Loucy (cell line): ENCODE results near the gene SGIP1.
A peak's percentile ranks its signal among the peaks of the same experiment; 100 is the strongest.

Experiments used
- H2AFZ ChIP-seq: fragments of 200-600 bp; sonication (generic); 2 replicates; pipeline ENCODE4 v1.6.0; 2016; ENCODE audit warnings: antibody characterized with exemption, mild to moderate bottlenecking, low read length, moderate library complexity
- H3F3A ChIP-seq: fragments of 200-600 bp; 2 replicates; pipeline ENCODE4 v1.6.0; 2016; ENCODE audit warnings: antibody characterized with exemption, low read depth, mild to moderate bottlenecking
- H3K27me3 ChIP-seq: fragments of 200-600 bp; sonication (generic); 2 replicates; pipeline ENCODE4 v1.6.1; 2014; ENCODE audit warnings: low read length, mild to moderate bottlenecking; ENCODE audit not compliant: insufficient read depth, poor library complexity, severe bottlenecking
- H3K36me3 ChIP-seq: fragments of 200-600 bp; sonication (generic); 2 replicates; pipeline ENCODE4 v1.6.1; 2016; ENCODE audit warnings: low read length; ENCODE audit not compliant: insufficient read depth
- H3K4me1 ChIP-seq: fragments of 200-600 bp; sonication (generic); 2 replicates; pipeline ENCODE4 v1.5.1; 2014; ENCODE audit warnings: low read length, mild to moderate bottlenecking; ENCODE audit not compliant: insufficient read depth, poor library complexity, severe bottlenecking
- H3K4me2 ChIP-seq: fragments of 200-600 bp; sonication (generic); 2 replicates; pipeline ENCODE4 v1.6.0; 2014; ENCODE audit warnings: antibody characterized with exemption, low read length, low read depth, mild to moderate bottlenecking; ENCODE audit not compliant: poor library complexity, severe bottlenecking
- H3K4me3 ChIP-seq: fragments of 200-600 bp; sonication (generic); 2 replicates; pipeline ENCODE4 v1.5.1; 2014; ENCODE audit warnings: low read length, mild to moderate bottlenecking, mixed read lengths; ENCODE audit not compliant: poor library complexity, severe bottlenecking
- H3K79me2 ChIP-seq: fragments of 200-600 bp; sonication (generic); 2 replicates; pipeline ENCODE4 v1.6.1; 2014; ENCODE audit warnings: low read length; ENCODE audit not compliant: insufficient read depth
- H3K9ac ChIP-seq: fragments of 200-600 bp; sonication (generic); 2 replicates; pipeline ENCODE4 v1.6.0; 2014; ENCODE audit warnings: mild to moderate bottlenecking, low read depth, low read length, moderate library complexity; ENCODE audit not compliant: poor library complexity, severe bottlenecking
- H3K9me2 ChIP-seq: fragments of 200-600 bp; sonication (generic); replicated peaks from 2 replicates; pipeline ENCODE4 v1.6.1; 2016; ENCODE audit warnings: low read depth, low read length, mixed read lengths
- H3K9me3 ChIP-seq: fragments of 200-600 bp; sonication (generic); 2 replicates; pipeline ENCODE4 v1.6.1; 2014; ENCODE audit warnings: mild to moderate bottlenecking, antibody characterized with exemption, low read length, low read depth; ENCODE audit not compliant: insufficient read depth
- H4K20me1 ChIP-seq: fragments of 200-600 bp; sonication (generic); 2 replicates; pipeline ENCODE4 v1.6.0; 2014; ENCODE audit warnings: antibody characterized with exemption, low read length, mild to moderate bottlenecking; ENCODE audit not compliant: insufficient read depth, poor library complexity, severe bottlenecking
- CTCF ChIP-seq: fragments of 200-600 bp; sonication (generic); conservative IDR thresholded peaks from 2 replicates; pipeline ENCODE4 v1.5.1; 2014; ENCODE audit warnings: mild to moderate bottlenecking, antibody characterized with exemption, low read length
- EZH2phosphoT487 ChIP-seq: fragments of 200-600 bp; IDR thresholded peaks from 2 replicates; pipeline ENCODE4 v1.6.1; 2018; ENCODE audit warnings: antibody characterized with exemption, mild to moderate bottlenecking, moderate library complexity, borderline replicate concordance

SGIP1 gene

GRCh38 chr1:66628926-66629325 lies 95.0 kb downstream of the SGIP1 start:
- H3K36me3 ChIP-seq: no peaks in the 10 kb centered on the region
- H3K9me3 ChIP-seq: no peaks in the 10 kb centered on the region
- H3K27me3 ChIP-seq: no peaks in the 10 kb centered on the region
- H3K9ac ChIP-seq: no peak overlapping the region
- H3K4me1 ChIP-seq: peaks cover 27% of the 10 kb centered on the region
- no peaks in the 10 kb centered on the region for H3K79me2 ChIP-seq
- no peaks in the 10 kb centered on the region for H4K20me1 ChIP-seq
- no peaks in the 10 kb centered on the region for H3K9me2 ChIP-seq
- no peak overlapping the region for H3K4me3 ChIP-seq
- 0 out of 2 replicates have a peak overlapping the region, but pooled peaks have one; percentile 13 for H2AFZ ChIP-seq
- no peak overlapping the region for H3K4me2 ChIP-seq
- TF ChIP-seq EZH2phosphoT487: no peak
- no peak for TF ChIP-seq CTCF
- no peaks in the 10 kb centered on the region for H3F3A ChIP-seq

GRCh38 chr1:66633159-66633558 lies 99.2 kb downstream of the SGIP1 start:
- H3K4me3 ChIP-seq: no peak overlapping the region
- no peak overlapping the region for H2AFZ ChIP-seq
- no peaks in the 10 kb centered on the region for H4K20me1 ChIP-seq
- H3K27me3 ChIP-seq: no peaks in the 10 kb centered on the region
- no peaks in the 10 kb centered on the region for H3K36me3 ChIP-seq
- H3F3A ChIP-seq: no peaks in the 10 kb centered on the region
- no peaks in the 10 kb centered on the region for H3K9me2 ChIP-seq
- no peak overlapping the region for H3K9ac ChIP-seq
- H3K79me2 ChIP-seq: no peaks in the 10 kb centered on the region
- TF ChIP-seq CTCF: no peak
- TF ChIP-seq EZH2phosphoT487: no peak
- peaks cover 9% of the 10 kb centered on the region for H3K4me1 ChIP-seq
- no peaks in the 10 kb centered on the region for H3K9me3 ChIP-seq
- no peak overlapping the region for H3K4me2 ChIP-seq

- no peak for TF ChIP-seq CTCF
- TF ChIP-seq EZH2phosphoT487: no peak
- Histone ChIP-seq H3K9me3 (no peaks in the 10 kb centered on the region), H3K4me2 (no peak overlapping the region), H3K4me3 (no peak overlapping the region), H3K27me3 (no peaks in the 10 kb centered on the region), H3K79me2 (no peaks in the 10 kb centered on the region), H2AFZ (no peak overlapping the region), H3K9me2 (no peaks in the 10 kb centered on the region), H3K4me1 (peaks cover 10% of the 10 kb centered on the region), H3K36me3 (no peaks in the 10 kb centered on the region), H3F3A (no peaks in the 10 kb centered on the region), H4K20me1 (no peaks in the 10 kb centered on the region), H3K9ac (no peak overlapping the region)
Observed at GRCh38 chr1:66637146-66637545, 103.2 kb downstream of the SGIP1 start.
